HG03439 (cell line): ENCODE results near the gene MBD4.
"Not testable (repeated sequence)": the region's sequence is repeated elsewhere in the genome, so short reads cannot be mapped to it uniquely, and the experiment has no call there.

Experiments
- ATAC-seq: cut with Tn5 transposase; IDR thresholded peaks from one replicate; pipeline ENCODE4 v1.9.1; 2021; ENCODE audit warnings: mild to moderate bottlenecking, moderate library complexity; ENCODE audit not compliant: unreplicated experiment

The MBD4 gene

DNA sequence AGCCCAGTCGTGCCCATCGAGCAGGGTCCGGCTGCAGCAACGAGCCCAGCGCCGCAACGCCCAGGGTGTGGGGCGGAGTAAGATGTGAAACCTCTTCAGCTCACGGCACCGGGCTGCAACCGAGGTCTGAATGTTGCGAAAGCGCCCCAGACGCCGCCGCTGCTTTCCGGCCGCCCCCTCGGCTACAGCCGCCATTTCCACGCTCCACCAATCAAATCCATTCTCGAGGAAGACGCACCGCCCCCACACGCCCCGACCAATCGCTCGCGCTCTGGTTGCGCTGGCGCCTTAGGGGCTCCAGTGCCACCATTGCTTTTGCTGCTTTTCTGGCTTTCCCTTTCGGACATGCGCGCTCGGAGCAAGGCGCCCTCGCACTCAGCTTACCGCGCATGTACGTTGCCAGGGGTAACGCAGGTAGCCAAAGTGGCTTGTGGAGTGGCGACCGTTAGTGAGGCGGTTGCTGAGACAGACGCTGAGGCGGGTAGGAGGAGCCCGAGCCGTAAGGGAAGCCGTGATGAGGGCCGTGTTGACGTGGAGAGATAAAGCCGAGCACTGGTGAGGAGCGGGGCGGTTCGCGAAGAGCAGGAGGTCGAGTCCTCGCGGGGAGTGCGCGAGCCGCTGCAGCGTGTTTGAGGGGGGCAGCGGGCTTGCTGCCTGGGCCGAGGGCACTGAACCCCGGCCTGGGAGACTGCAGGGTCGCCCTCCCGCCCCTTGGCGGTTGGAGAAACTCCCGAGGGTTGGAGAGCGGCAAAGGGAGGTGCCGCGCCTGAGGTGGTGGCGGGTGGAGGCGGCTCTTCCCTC, at the start of gene MBD4, which contains the start of gene IFT122:
Gene MBD4 (minus strand): TSS at position 132 of the 801 bp plus-strand sequence. CDS start 115 bp downstream, at position 17.
Gene IFT122 (plus strand): TSS at position 408 of the 801 bp plus-strand sequence. CDS start 107 bp downstream, at position 515.
- ATAC-seq: peak; percentile 85

DNA sequence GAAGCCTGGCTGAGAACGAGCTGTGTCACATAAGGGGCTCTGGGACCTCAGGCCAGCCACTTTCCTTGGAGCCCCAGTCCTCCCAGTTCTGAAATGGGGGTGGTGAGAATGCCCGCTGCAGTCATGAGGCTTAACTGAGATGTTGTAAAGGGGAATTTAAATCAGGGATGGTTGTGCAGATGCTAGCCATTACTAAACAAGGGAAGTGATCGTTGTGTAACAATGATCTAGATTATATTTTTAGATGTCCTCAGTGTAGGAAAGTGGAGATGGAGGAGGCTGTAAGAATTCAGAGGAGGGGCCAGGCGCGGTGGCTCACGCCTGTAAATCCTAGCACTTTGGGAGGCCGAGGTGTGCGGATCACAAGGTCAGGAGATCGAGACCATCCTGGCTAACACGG, 49.5 kb upstream of the MBD4 start:
- not testable (repeated sequence) for ATAC-seq

DNA sequence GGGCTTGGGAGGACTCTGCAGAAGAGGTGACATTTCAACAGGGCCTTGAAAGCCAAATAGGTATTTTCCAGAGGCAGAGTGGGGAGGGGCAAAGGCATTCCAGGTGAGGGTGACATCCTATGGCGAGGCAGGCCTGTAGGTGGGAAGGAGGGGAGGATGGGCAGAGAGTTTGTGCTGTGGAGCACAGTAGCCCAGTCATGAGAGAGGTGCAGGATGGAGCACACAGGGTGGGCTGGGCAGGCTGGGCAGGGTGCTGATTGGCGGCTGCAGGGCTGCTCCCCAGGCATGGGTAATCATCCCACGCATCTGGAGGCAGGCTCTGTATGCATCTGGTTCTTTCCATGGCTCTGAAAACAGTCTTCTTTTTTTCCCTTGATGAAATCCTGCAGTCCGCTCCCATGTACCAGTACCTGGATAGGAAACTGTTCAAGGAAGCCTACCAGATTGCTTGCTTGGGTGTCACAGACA, 48.2 kb upstream of the MBD4 start:
- not testable (repeated sequence) for ATAC-seq

DNA sequence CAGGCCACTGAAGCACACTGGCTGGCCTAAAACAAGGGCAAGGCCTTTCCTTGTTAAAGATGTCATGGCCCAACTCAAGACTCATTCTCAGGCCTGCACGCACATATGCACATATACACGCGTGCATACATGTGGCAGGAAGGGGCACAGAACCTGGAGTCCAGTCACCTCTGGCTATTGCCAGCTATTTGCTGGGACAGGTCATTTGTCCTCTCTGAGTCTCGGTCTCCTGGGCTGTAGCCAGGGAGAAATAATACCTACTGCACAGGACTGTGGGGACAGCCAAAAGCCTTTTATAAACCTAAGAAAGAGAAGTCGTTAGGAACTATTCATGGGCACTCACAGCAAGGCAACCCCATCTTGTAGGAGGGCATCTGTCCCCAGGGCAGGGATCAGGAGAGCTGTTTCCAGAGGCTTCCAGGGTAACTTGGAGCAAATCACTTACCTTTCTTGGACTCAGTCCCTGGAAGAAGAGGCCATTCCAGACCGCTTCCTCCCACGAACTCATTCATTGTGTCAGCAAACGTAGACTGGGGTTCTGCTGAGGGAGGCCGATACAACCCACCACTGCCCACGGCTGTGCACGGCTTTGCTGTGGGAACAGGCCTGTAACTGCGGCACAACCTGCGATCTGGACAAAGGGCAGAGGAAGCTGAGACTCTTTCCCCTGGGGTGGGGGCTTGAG, 47.6 kb upstream of the MBD4 start:
- ATAC-seq: no peak

DNA sequence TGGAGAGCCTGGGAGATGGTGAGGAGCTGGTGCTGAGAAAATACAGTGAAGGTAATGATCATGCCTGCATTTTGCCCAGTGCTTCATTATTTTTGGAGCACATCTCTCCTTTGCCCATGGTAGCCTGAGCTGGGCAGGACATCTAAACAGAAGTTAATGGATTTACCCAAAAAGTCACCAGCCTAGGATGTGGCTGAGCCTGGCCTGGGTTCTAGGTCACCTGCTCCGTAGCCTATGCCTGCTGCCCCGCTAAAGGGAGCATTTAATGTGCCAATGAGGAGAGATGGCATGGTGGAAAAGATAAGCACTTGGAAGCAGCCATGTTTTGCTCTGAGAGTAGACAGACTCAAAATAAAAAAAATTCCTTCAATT, 46.9 kb upstream of the MBD4 start:
- ATAC-seq: no peak

DNA sequence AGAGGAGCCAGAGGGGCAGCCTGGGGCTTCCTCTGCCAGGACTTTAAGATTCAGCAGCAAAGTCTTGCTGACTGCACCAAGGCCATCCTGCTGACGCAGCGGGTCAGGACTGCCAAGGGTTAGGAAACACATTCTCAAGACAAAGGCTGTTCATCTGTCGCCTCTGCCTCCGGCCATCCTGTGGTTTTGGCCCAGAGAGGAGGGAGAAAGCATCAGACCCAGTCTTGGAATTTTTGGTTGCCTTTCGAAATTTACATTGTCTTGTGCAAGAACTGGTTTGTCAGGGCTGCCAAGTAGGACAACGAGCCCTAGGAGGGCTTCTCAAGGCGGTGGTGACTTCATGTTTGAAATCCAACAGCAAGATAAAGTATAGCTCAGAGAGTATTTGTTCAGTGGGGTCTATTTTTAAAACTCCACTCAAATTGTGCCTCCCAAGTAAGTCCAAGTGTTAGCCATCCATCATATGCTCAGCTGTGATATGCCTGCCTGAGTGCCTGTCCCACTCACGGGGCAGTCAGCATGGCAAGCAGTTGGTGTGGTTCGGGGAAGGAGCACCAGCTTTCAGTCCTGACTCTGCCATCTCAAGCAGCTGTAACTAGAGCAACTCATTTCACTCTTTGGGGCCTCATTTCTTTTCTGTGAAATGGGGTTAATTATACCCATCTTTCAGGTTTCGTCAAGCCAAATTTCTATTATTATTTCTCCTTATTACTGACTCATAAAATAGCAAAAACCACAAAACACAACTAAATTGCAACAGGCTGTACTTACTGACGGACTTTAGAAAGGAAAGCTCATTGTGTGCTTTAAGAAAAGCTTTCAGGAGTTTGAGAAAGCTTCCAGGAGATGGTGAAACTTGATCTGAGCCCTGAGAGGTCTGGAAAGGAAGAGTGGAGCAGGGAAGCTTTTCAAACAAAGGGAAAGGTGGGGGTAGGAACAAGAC, 46.2 kb upstream of the MBD4 start:
- no peak for ATAC-seq

DNA sequence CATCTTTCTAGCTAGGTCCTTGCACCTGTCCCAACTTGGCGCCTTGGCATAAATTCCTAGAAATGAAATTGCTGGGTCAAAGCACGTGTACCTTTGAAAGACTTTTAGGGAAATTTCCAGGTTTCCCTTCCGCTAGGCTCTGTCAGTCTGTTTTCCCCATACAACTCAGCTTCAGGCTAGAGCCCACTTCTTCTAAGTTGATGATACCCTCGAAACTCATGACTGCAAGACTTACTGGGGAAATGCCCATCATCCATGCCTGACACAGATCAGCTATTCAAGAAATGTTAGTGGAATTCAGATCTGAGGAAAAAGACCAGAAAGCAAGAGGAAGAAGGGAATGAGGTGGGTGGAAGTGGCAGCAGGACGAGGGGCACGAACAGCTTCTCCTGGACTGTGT, 45.4 kb upstream of the MBD4 start:
- not testable (repeated sequence) for ATAC-seq

DNA sequence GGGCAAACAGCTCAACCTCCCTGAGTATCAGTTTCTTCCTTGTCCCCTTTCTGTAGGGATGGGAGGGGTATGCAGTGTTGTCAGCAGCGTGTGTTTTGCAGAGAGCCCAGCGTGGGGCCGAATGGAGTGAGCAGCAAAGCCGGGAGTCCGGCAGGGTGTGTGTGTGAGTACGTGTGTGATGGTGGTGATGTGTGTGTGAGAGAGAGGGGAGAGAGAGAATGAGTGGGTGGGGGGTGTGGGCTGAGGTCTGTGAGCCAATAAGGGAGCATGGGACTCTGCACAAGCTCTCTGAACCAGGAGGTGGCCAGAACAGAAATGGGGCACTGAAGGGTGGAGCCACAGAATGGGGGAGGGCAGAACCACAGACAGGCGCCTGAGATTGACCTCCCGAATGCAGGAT, 44.1 kb upstream of the MBD4 start:
- ATAC-seq: no peak

DNA sequence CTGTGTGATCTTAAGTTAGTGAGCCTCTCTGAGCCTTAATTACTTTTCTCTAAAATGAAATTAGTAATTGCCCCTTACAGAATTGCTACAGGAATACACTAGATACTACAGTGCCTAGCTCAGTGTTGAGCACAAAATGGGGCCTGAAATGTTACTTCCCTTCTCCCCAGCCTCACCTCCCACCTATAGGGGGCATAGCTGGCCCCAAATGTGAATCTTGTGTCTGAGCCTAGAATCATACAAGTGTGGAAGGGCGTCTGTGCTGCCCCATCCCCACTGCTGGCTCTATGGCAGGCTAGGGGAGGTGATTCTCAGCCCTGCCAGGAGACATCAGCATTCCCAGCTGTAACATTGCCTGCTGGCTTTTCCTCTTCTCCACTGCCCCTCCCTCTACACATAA, 43.0 kb upstream of the MBD4 start:
- ATAC-seq: no peak

DNA sequence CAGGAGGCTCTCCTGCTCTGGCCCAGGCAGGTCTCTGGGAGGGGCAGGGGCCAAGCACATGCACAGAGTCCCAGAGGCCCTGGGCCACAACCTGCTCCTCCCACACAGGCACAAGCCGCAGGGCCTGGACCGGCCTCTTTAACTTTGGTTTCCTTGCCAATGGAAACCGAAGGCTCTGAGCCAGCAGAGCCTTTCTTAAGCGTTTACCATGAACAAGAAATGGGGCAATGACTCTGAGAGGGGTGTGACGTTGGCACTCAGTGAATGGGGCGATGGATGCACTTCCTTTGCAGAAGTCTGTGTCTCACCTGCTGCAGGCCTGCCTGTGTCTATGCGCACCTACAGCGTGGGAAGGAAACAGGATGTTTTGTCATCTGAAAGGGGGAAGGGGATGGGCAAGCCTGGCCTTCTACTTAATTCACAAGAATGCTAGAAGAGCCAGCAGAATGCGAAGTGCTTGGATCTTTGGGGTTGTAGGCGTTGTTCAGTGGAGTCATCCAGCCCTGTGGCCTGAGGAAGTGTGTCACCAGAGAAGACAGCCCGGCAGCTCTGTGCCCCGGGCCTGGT, 42.1 kb upstream of the MBD4 start:
- no peak for ATAC-seq

DNA sequence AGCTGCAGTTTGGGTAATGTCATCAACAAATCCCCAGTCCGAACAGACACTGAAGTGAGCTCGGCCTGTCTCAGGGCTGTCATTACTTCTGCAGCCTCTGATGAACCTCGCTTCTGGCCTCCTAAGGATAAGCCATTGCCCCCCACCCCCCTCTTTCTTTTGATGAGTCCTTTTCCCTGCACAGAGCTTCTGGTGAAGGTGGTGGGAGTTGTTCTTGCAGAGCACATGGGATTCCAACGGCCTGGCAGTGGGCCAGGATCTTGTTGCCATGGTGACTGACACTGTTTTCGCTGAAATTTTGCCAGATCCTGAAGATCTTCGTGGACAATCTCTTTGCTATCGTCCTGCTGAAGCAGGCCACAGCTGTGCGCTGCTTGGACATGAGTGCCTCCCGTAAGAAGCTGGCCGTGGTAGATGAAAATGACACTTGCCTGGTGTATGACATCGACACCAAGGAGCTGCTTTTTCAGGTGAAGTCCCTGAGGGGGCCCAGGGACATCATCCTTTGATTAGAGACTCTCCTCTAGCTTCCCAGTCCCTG, 41.5 kb upstream of the MBD4 start:
- not testable (repeated sequence) for ATAC-seq

DNA sequence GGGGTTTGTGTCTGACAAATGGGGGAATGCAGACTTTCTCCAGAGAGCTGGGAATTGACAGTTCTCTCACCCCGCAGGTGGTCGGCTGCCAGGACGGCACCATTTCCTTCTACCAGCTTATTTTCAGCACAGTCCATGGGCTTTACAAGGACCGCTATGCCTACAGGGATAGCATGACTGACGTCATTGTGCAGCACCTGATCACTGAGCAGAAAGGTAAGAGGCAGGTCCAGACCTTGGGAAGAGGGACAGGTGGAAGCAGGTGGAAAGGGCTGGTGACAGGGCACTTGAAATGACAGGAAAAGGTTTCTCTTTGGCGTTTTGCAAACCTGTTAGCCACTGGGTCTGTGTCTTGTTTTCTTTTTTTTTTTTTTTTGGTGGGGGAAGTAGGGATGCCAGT, 36.8 kb upstream of the MBD4 start:
- no peak for ATAC-seq

DNA sequence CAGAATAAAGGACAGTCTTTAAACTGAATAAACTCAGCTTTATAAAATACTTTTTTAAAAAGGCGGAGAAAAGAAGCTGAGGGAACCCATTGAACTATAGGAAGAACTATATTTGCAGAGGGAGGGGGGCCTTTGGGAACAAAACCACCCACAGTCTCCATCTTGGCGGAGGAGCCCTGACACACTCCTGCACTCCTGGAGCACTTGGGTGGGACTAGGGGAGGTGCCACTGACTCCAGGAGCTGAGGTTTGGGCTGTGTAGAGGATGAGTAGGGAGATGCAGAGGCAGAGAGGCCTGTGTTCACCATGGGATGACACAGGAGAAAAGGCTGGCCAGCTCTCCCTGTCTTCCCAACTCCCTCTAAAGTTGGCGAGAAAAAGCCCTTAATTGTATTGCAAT, 36.1 kb upstream of the MBD4 start:
- ATAC-seq: no peak

DNA sequence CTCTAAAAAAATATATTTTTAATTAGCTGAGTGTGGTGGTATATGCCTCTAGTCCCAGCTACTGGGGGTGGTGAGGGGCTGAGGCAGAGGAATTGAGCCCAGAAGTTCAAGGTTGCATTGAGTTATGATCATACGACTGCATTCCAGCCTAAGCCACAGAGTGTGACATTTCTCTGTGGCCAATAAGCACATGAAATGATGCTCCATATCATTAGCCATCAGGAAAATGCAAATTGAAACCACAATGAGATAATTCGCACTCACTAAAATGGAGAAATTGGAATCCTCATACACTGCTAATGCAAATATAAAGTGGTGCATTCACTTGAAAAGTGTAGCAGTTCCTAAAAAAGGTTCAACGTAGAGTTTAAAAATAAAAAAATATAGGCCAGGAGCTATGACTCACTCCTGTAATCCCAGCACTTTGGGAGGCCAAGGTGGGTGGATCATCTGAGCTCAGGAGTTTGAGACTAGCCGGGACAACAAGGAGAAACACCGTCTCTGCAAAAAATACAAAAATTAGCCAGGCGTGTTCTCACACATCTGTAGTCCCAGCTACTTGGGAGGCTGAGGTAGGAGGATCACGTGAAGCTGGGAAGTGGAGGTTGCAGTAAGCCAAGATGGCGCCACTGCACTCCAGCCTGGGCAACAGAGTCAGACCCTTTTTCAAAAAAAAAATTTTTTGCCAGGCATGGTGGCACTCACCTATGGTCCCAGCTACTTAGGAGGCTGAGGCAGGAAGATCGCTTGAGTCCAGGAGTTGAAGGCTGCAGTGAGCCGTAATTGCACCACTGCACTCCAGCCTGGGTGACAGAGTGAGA, 35.4 kb upstream of the MBD4 start:
- ATAC-seq: no peak

DNA sequence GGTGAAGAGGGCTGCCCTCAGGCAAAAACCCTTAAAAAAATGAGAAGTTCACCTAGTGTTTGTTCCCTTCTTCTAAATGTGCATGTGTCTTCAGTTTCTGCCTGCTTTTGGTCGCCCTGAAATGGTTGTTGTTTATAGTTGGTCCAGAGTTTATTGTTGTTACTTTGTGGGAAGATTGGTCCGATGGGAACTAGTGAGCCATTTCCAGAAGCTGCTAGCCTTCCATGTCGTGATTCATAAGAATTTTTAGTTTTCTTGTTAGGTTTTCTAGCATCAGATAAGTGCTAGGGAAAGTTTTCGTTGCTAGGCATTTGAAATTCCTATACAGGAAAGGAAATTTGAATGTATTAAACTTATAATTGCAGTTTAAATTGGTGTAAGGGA, 34.0 kb upstream of the MBD4 start:
- ATAC-seq: no peak

DNA sequence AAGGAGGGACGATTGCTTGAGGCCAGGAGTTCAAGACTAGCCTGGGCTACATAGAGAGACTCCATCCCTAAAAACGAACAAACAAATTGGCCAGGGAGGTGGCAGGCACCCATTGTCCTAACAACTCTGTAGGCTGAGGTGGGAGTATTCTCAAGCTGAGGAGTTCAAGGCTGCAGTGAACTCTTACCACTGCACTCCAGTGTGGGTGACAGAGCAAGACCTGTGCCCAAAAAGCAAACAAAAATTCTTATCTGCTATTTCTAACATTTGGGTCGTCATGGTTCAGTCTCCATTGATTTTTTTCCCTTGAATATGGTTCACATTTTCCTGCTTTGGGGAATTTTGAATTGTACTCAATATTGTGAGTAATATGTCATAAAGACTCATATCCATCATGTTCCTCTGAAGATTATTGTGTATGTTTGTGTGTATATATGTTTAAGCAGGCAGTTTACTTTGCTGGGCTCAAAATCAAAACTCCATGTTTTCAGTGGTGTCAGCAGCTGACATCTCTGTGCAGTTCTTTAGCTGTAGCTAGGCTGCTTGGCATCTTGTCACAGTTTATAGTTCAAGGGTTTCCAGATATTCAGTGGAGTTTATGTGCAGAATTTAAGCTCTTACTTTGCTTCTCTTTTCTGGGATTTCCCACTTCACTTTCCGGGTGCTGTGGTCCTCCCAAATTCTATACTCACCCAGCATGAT, 33.5 kb upstream of the MBD4 start:
- no peak for ATAC-seq

DNA sequence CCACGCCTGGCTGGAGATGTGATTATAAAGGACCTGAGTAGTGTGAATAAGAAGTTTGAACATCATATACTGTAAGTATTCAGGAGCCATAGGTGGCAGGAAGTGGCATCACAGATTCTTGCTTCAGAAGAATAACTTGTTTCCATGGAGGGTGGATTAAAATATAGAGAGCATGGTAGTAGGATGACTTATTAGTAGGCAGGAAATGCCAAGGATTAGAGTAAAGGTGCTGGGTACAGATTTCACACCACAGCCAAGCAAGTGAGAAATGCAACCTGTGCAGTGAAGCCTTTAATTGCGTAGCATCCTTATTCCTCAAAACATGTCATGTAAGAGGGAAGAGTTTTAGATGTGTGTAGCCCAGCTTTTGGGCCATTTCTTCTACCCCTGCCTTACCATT, 31.1 kb upstream of the MBD4 start:
- ATAC-seq: no peak

DNA sequence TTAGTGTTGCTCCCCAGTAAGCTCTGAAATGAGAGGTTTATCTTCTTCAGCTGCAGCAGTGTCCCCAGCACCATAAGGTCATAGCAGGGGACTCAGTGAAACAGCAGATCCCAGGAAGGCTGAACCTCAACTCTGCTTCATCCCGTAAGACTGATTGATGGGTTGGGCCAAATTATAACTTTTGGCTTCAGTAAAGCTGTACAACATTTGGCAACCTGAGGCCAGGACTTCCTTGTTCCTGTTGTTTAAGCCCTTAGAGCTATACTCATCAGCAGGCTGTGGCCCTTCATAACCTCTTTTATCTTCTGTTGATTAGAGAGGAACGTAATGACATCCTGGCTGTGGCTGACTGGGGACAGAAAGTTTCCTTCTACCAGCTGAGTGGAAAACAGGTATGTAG, 29.3 kb upstream of the MBD4 start:
- no peak for ATAC-seq

DNA sequence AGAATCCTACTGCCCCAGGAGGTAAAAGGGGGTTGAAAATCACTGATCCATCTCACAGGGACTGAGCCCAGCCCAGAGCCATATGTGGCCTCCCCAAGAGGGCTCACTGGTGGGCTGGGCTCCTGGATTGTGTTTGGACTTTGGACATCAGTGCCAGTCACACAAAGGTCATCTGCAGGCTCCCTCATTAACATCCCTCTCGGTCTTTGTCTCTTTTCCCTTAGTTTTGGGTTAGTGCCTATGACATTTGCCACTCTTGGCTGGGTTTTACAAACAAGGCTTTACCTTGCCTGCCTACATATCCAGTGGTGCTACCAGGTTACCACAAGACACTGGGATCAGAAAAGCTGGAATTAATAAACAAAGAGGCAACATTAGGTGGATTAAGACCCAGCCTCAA, 28.2 kb upstream of the MBD4 start:
- no peak for ATAC-seq
